Panc1 (cell line): ENCODE data around the gene MB21D2. TPM values are rescaled to one million over a fixed set of nuclear protein-coding genes. Genes with fewer than 3 reads are reported as not detected.

Experiments used
- ATAC-seq: fragments of 200-7000 bp; cut with Tn5 transposase; 2 replicates; pipeline ENCODE4 v1.9.1; 2020; ENCODE audit warnings: mild to moderate bottlenecking, moderate library complexity
- BruUV-seq: library from RNA; stranded (reverse); fragments of 400-500 nt; replicated peaks from 2 replicates; lab custom pipeline; 2021; lab: Mats Ljungman, UMichigan
- CTCF ChIA-PET: fragments of 300-600 bp; sonication (Branson Sonifier 250); formaldehyde crosslinking; loops from one replicate; lab custom pipeline; 2022; ENCODE audit warnings: antibody characterized with exemption; lab: Charles Lee
- POLR2A ChIA-PET: fragments of 300-600 bp; sonication (Branson Sonifier 250); formaldehyde crosslinking; loops from one replicate; lab custom pipeline; 2022; ENCODE audit warnings: antibody characterized with exemption; lab: Charles Lee
- DNase-seq: peaks from one replicate; pipeline ENCODE4 v3.0.0-alpha.2; 2010; ENCODE audit warnings: low read depth, low spot score
- H3K27ac ChIP-seq: 2 replicates; pipeline ENCODE4 v1.5.1; 2011; ENCODE audit warnings: mild to moderate bottlenecking, low read length, inconsistent platforms
- H3K27me3 ChIP-seq: fragments of 200-500 bp; sonication (Bioruptor generic); 2 replicates; pipeline ENCODE4 v1.6.0; 2014; ENCODE audit warnings: low read length, inconsistent platforms; ENCODE audit not compliant: control insufficient read depth, insufficient read depth
- H3K36me3 ChIP-seq: fragments of 200-500 bp; sonication (Bioruptor generic); 2 replicates; pipeline ENCODE4 v1.5.1; 2014; ENCODE audit warnings: inconsistent platforms, mild to moderate bottlenecking, low read length, moderate library complexity; ENCODE audit not compliant: control insufficient read depth, insufficient read depth
- H3K4me1 ChIP-seq: 2 replicates; pipeline ENCODE4 v1.5.1; 2011; ENCODE audit warnings: inconsistent platforms, mild to moderate bottlenecking, low read length, moderate library complexity; ENCODE audit not compliant: control insufficient read depth, insufficient read depth
- H3K4me3 ChIP-seq, 2 experiments: 2 replicates each; pipeline ENCODE4 v1.5.1; 2011 to 2012; ENCODE audit warnings: low read depth in 2 of 2, low read length in 2 of 2, mild to moderate bottlenecking in 2 of 2, inconsistent platforms in 1 of 2, moderate library complexity in 1 of 2
- H3K9me3 ChIP-seq: fragments of 200-500 bp; sonication (Bioruptor generic); 2 replicates; pipeline ENCODE4 v1.5.1; 2014; ENCODE audit warnings: low read depth, mild to moderate bottlenecking, inconsistent platforms, low read length, moderate library complexity; ENCODE audit not compliant: control insufficient read depth, insufficient read depth
- POLR2AphosphoS5 ChIP-seq: IDR thresholded peaks from 2 replicates; pipeline ENCODE4 v1.6.1; 2012; ENCODE audit warnings: mild to moderate bottlenecking, low read depth, low read length, moderate library complexity
- REST ChIP-seq, 2 experiments: IDR thresholded peaks; 2 replicates each; pipeline ENCODE4 v1.6.1; 2011 to 2012; ENCODE audit warnings: low read depth in 2 of 2, control low read depth in 1 of 2, low read length in 1 of 2, mild to moderate bottlenecking in 1 of 2, moderate library complexity in 1 of 2; ENCODE audit not compliant: insufficient read depth in 1 of 2
- SIN3A ChIP-seq: IDR thresholded peaks from 2 replicates; pipeline ENCODE4 v1.6.1; 2012; ENCODE audit warnings: low read depth, mild to moderate bottlenecking, low read length, moderate library complexity, borderline replicate concordance; ENCODE audit not compliant: insufficient read depth
- TCF7L2 ChIP-seq: IDR thresholded peaks from 2 replicates; pipeline ENCODE4 v1.6.1; 2011; ENCODE audit warnings: mild to moderate bottlenecking, low read depth, low read length, inconsistent platforms
- in situ Hi-C: cut with HindIII; loops from 2 replicates; pipeline ENCODE4 v1.10.0; 2016; ENCODE audit warnings: low sequenced_read_pairs, low pct_unique_long_range_greater_than_20kb
- intact Hi-C: fragments of 100-400 bp; cut with micrococcal nuclease; formaldehyde crosslinking; loops from one replicate; pipeline ENCODE4 v1.10.0; 2022; ENCODE audit not compliant: unreplicated experiment
- total RNA-seq: library from RNA; stranded (reverse); gene quantifications from one replicate; pipeline ENCODE4 v1.2.1, GENCODE V29; 2021; ENCODE audit not compliant: unreplicated experiment
- TF ChIP-seq, protein P1 (sequence below): fragments of 450-650 bp; IDR thresholded peaks from 2 replicates; pipeline ENCODE4 v1.5.1; 2017; ENCODE audit warnings: mild to moderate bottlenecking

MB21D2 gene
- total RNA-seq, 1 experiment from 2014 or later = 7.8 TPM

- DNase-seq = no peak
- BruUV-seq = no TSS peak
- Histone ChIP-seq H3K36me3 (no peaks in the 10 kb centered on the region), H3K27ac (no peak overlapping the region), H3K4me1 (no peaks in the 10 kb centered on the region), H3K9me3 (no peaks in the 10 kb centered on the region), H3K4me3 (no peak overlapping the region), H3K27me3 (no peaks in the 10 kb centered on the region)
- intact Hi-C loops = no loop called here
- POLR2A ChIA-PET = no interaction called here
- TF ChIP-seq SIN3A = no peak
- no peak for TF ChIP-seq POLR2AphosphoS5
- TF ChIP-seq, protein P1, sequence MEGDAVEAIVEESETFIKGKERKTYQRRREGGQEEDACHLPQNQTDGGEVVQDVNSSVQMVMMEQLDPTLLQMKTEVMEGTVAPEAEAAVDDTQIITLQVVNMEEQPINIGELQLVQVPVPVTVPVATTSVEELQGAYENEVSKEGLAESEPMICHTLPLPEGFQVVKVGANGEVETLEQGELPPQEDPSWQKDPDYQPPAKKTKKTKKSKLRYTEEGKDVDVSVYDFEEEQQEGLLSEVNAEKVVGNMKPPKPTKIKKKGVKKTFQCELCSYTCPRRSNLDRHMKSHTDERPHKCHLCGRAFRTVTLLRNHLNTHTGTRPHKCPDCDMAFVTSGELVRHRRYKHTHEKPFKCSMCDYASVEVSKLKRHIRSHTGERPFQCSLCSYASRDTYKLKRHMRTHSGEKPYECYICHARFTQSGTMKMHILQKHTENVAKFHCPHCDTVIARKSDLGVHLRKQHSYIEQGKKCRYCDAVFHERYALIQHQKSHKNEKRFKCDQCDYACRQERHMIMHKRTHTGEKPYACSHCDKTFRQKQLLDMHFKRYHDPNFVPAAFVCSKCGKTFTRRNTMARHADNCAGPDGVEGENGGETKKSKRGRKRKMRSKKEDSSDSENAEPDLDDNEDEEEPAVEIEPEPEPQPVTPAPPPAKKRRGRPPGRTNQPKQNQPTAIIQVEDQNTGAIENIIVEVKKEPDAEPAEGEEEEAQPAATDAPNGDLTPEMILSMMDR = no peak
- no peak for TF ChIP-seq REST (IDR thresholded peaks at IDR 0.05; ENCODE audit: insufficient read depth in 1 of 2, low read depth in 2 of 2, low read length in 1 of 2)
- TF ChIP-seq TCF7L2 = no peak
- in situ Hi-C loops = no loop called here
- CTCF ChIA-PET = no interaction called here
- ATAC-seq = peak; percentile 63
These were observed 39.9 kb upstream of the MB21D2 start for GRCh38 chr3:192957441-192958021.

- intact Hi-C loops (no loop called here), in situ Hi-C loops (no loop called here)
- H3K4me1 ChIP-seq = no peaks in the 10 kb centered on the region
- H3K36me3 ChIP-seq = no peaks in the 10 kb centered on the region
- ChIA-PET POLR2A (interaction anchor here (0.7 kb wide), 1 partner anchor 20 kb away, joined by 3 read pairs; no protein-coding TSS in a partner anchor), CTCF (no interaction called here)
- BruUV-seq = no TSS peak
- no peak for ATAC-seq
- TF ChIP-seq REST (IDR thresholded peaks at IDR 0.05; ENCODE audit: insufficient read depth in 1 of 2, low read depth in 2 of 2, low read length in 1 of 2) (no peak), SIN3A (no peak), TCF7L2 (no peak), POLR2AphosphoS5 (no peak)
- TF ChIP-seq, protein P1 = no peak
- DNase-seq = no peak
- no peak overlapping the region for H3K27ac ChIP-seq
- H3K9me3 ChIP-seq = no peaks in the 10 kb centered on the region
- H3K4me3 ChIP-seq = no peak overlapping the region
- no peaks in the 10 kb centered on the region for H3K27me3 ChIP-seq
These were observed 36.3 kb upstream of the MB21D2 start for GRCh38 chr3:192953926-192954325.
